Stimulated activated CD4-positive, alpha-beta T cell treated with anti-CD3 and anti-CD28 coated beads, Interleukin-12 subunit alpha, Interleukin-12 subunit beta, amount 100 ng/mL, for 48 hours (primary cell): Measurements from ENCODE around the gene AK5.

Source experiments
- DNase-seq, 3 donors: peaks; one replicate each; pipeline ENCODE4 v3.0.0-alpha.2; 2020; ENCODE audit warnings: low read depth in 2 of 3, low spot score in 1 of 3

AK5 gene

DNA sequence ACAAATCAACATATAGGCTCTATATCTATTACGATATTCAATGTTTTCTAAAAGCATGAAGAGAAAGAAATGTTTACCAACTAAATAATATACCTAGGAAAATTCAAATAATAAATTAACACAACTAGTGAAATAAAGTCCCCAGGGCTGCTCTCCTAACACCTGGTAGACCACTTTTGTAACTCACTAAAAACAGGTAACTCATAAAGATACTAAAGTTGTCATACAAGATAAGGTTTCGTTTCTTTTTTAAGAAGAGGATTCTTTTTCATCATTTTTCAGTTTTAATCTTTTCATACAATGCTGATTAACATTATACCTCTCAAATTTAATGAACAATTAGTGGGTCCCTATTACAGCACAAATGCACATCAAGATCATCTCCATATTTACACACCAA lies 301.7 kb downstream of the AK5 start:
- no peak for DNase-seq

GRCh38 chr1:77584884-77585283 lies 303.1 kb downstream of the AK5 start:
- DNase-seq, result no peak

DNA sequence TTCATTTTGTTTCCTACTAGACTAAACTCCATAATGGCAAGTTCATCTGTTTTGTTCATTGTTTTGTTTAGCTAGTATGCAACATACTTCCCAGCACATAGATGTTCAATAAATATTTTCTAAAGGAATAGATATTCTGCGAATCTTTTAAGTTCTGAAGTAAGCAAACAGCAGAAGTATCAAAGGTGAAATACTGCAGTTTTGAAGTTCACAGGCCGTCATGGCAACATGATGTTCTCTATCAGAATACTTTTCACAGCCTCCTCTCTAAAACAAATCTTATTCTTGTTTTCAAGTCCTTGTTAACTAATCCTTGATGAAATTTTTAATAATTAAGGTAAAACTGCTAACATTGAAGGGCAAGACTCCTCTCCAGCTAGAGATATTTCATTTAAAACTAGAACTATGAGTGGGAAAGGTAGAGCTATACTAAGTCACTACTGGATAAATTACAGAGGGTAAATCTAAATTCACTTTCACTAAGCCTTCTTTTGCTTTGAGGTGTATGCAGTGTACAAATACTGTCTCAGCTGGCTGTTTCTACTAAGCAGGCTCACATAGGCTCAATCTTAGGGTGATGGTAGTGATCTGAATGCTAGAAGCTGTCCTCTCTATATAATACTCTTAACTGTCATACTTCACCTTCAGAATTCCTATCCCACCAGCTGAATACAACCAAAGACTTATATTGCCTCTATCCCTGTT lies 303.9 kb downstream of the AK5 start:
- no peak for DNase-seq

DNA sequence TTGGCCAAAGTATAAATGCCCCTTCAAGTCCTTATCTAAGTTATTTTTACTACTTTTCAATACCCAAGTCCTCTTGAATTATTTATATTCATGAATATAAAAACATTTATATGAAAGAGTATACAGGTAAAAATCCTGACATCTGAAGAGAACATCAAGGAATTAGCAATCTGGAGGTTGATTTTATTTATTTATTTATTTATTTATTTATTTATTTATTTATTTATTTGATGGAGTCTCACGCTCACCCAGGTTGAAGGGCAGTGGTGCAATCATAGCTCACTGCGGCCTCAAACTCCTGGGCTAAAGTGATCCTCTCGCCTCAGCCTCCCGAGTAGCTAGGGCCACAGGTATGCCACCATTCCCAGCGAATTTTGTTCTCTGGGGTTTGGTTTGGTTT lies 307.4 kb downstream of the AK5 start:
- no peak for DNase-seq

DNA sequence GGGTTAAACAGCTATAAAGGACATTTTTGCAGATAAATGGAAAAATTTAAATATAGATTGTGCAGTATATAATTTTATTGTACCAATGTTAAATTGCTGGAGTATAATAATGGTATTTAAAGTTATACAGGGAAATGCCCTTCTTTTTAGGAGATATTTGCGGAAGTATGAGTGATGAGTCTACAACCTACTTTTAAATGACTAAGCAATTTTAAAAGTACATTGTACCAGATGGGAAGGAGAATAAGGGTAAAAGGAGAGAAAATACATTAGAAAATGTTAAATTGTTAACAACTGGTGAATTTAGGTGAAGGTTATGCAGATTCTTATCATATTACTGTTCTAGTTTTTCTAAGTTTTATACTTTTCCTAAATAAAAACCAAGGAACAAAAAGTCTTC lies 308.8 kb downstream of the AK5 start:
- no peak for DNase-seq

- DNase-seq, result no peak
Observed at GRCh38 chr1:77592906-77593305, 311.1 kb downstream of the AK5 start.

DNA sequence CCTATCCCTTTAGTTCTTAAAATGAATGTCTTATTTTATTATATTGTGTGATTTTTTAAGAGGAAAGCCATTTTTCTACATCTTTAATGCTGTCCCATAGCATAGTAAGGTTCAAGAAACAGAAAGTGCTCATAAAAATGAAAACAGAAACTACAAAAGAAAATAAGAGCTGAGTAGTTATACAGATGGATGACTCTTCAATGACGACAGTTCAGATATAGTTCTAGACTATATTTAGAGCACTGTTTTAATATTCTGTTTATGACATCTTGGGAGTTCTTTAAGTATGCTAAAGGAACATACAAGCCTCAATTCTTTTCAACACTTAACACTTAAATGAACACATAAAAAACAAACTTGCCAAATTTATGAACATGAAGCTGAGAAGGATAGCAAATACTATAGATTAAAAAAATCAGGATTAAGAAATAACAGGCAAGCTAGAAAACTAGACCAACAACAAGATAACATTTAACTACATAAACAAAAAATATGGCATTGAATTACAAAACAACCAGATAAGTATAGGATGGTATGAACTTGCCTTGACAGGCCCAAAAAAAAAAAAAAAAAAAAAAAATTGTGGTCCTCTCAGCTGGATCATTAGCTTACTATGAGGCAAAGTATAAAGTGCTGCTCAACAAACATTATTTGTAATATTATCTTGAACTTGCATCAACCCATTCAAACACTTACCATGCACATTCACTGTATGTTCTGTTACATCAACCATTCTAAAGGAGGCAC lies 312.7 kb downstream of the AK5 start:
- no peak for DNase-seq

DNA sequence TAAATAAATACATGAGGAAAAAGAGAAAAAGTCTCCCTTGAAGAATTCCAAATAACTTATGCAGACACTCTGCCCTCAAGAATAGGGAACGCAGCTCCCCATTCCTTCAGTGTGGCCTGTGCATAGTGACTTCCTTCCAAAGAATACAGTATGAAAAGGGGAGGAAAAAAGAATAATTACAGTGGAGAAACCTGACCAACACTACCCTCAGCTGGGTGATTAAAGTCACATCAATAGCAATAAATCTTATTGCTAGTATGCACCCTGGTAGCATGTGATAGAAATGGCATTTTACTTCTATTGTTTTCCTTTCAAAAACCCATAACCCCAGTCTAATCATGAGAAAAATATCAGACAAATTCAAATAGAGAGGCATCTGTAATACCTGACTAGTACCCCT lies 315.5 kb downstream of the AK5 start:
- no peak for DNase-seq

GRCh38 chr1:77605246-77606026 lies 323.6 kb downstream of the AK5 start:
- no peak for DNase-seq

DNA sequence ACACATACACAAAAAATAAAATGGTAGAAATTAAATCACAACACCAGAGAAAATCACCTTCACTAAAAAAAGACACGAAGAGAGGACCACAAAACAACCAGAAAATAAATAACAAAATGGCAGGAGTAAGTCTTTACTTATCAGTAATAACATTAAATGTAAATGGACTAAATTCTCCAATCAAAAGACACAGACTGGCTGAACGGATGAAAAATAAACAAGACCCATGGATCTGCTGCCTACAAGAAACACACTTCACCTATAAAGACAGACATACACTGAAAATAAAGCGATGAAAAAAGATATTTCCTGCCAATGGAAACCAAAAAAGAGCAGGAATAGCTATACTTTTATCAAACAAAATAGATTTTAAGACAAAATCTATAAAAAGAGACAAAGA lies 327.1 kb downstream of the AK5 start:
- no peak for DNase-seq
